ENCODE results near the gene ACADL. TPM values are rescaled to one million over a fixed set of nuclear protein-coding genes. Genes with fewer than 3 reads are reported as not detected.
A peak's percentile ranks its signal among the peaks of the same experiment; 100 is the strongest.

ACADL gene
- total and polyA plus RNA-seq, 2 of the 13 experiments (the other 11 are each of a cell fraction or from before 2014, with no cell fraction given): not detected

DNA sequence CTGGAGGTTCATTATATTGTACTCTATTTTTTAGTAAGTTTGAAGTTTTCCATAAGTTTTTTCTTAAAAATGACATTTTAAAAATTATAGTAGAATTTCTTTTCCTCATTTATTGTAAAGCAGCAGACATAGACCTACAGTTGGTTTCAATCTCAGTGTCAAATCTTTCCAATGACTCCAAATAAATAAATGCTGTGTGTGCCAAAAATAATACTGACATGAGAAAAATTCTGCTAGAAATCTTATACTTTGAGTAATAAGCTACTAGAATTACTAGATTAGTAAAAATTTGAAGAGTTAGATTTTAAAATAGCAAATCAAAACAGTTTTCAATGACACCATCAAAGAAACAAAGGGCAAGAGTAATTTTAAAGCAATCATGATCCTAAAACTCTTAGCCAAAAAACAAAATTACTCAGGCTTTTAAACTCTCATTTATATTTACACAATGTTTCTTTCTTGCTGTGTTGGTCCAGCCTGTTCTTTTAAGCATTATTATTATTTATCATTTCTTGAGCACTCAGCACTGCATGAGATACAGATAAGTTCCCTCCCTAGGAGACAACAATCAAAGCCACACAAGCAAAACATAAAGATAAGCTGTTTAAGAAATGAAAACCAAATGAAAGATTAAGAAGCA is 45.8 kb downstream of the ACADL start:
- H3K27ac ChIP-seq (ENCODE audit: extremely low read length, insufficient read depth, low read length): no peak overlapping the region
- intact Hi-C loops (cut with micrococcal nuclease; ENCODE audit: unreplicated experiment): no loop called here
- BruUV-seq (replicated peaks): no TSS peak
- H2AFZ ChIP-seq (ENCODE audit: low read length): no peak overlapping the region
- H3K9ac ChIP-seq (ENCODE audit: insufficient read depth, low read depth, low read length): no peak overlapping the region
- TF ChIP-seq MAFK (conservative IDR thresholded peaks at IDR 0.05 in 1 of 2, IDR thresholded peaks at IDR 0.05 in 1 of 2; ENCODE audit: low read length in 2 of 2) (peak; percentile 44 to 53), MAFF (IDR thresholded peaks at IDR 0.05; ENCODE audit: low read depth, low read length) (peak; percentile 38; the same call in 1 of the 2 replicates)
- TF ChIP-seq, protein P1, sequence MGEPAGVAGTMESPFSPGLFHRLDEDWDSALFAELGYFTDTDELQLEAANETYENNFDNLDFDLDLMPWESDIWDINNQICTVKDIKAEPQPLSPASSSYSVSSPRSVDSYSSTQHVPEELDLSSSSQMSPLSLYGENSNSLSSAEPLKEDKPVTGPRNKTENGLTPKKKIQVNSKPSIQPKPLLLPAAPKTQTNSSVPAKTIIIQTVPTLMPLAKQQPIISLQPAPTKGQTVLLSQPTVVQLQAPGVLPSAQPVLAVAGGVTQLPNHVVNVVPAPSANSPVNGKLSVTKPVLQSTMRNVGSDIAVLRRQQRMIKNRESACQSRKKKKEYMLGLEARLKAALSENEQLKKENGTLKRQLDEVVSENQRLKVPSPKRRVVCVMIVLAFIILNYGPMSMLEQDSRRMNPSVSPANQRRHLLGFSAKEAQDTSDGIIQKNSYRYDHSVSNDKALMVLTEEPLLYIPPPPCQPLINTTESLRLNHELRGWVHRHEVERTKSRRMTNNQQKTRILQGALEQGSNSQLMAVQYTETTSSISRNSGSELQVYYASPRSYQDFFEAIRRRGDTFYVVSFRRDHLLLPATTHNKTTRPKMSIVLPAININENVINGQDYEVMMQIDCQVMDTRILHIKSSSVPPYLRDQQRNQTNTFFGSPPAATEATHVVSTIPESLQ (CRISPR knock-in tag; conservative IDR thresholded peaks at IDR 0.05): no peak
- DNase-seq (ENCODE audit: low spot score) (no peak), ATAC-seq (no peak), FAIRE-seq (no peak)
- no peaks in the 10 kb centered on the region; a peak in 1 of 5 replicates for H3K27me3 ChIP-seq (ENCODE audit: control insufficient read depth in 1 of 2, insufficient read depth in 2 of 2, low read length in 2 of 2)
- H3K79me2 ChIP-seq (ENCODE audit: insufficient read depth, low read length): no peaks in the 10 kb centered on the region
- CTCF ChIA-PET (ENCODE audit: low intra/inter-chr PET ratio, low total read pairs): no interaction called here
- no peaks in the 10 kb centered on the region for H4K20me1 ChIP-seq (ENCODE audit: insufficient read depth, low read length)
- H3K4me3 ChIP-seq (replicated peaks in 1 of 3; ENCODE audit: insufficient read depth in 1 of 3, low read depth in 2 of 3, low read length in 3 of 3): no peak overlapping the region
- in situ Hi-C loops (cut with HindIII; ENCODE audit: extremely low pct_ligation_motif_present, low pct_unique_long_range_greater_than_20kb): loop anchor here (25.0 kb wide), 1 partner anchor 1792 kb away; no protein-coding TSS in a partner anchor
- POLR2A ChIA-PET: no interaction called here
- 0 out of 2 replicates have a peak, but pooled peaks cover 6% of the 10 kb centered on the region for H3K9me3 ChIP-seq (ENCODE audit: low read length)
- H3K4me2 ChIP-seq (ENCODE audit: low read depth, low read length): no peak overlapping the region
- no peaks in the 10 kb centered on the region for H3K36me3 ChIP-seq (replicated peaks in 1 of 2; ENCODE audit: control insufficient read depth in 1 of 2, insufficient read depth in 2 of 2, low read length in 2 of 2)
- H3K4me1 ChIP-seq (ENCODE audit: insufficient read depth, low read length): peaks cover 16% of the 10 kb centered on the region

- H3K4me2 ChIP-seq (ENCODE audit: low read depth, low read length): no peak overlapping the region
- ATAC-seq: no peak
- no peak overlapping the region for H3K27ac ChIP-seq (ENCODE audit: extremely low read length, insufficient read depth, low read length)
- ChIA-PET POLR2A (no interaction called here), CTCF (ENCODE audit: low intra/inter-chr PET ratio, low total read pairs) (no interaction called here)
- in situ Hi-C loops (cut with HindIII; ENCODE audit: extremely low pct_ligation_motif_present, low pct_unique_long_range_greater_than_20kb): loop anchor here (25.0 kb wide), 1 partner anchor 1790 kb away; no protein-coding TSS in a partner anchor
- H2AFZ ChIP-seq (ENCODE audit: low read length): no peak overlapping the region
- intact Hi-C loops (cut with micrococcal nuclease; ENCODE audit: unreplicated experiment): no loop called here
- FAIRE-seq: no peak
- 14% methylated on average over 1 of the region's 1 CpG for WGBS (ENCODE audit: low lambda C conversion rate)
- H3K4me1 ChIP-seq (ENCODE audit: insufficient read depth, low read length): peaks cover 16% of the 10 kb centered on the region
- H3K9ac ChIP-seq (ENCODE audit: insufficient read depth, low read depth, low read length): no peak overlapping the region
- H3K27me3 ChIP-seq (ENCODE audit: control insufficient read depth in 1 of 2, insufficient read depth in 2 of 2, low read length in 2 of 2): no peaks in the 10 kb centered on the region; a peak in 1 of 5 replicates
- no peaks in the 10 kb centered on the region for H3K9me3 ChIP-seq (ENCODE audit: low read length)
- H3K4me3 ChIP-seq (replicated peaks in 1 of 3; ENCODE audit: insufficient read depth in 1 of 3, low read depth in 2 of 3, low read length in 3 of 3): no peak overlapping the region
- H3K79me2 ChIP-seq (ENCODE audit: insufficient read depth, low read length): no peaks in the 10 kb centered on the region
- no TSS peak for BruUV-seq (replicated peaks)
- H3K36me3 ChIP-seq (replicated peaks in 1 of 2; ENCODE audit: control insufficient read depth in 1 of 2, insufficient read depth in 2 of 2, low read length in 2 of 2): no peaks in the 10 kb centered on the region
- H4K20me1 ChIP-seq (ENCODE audit: insufficient read depth, low read length): no peaks in the 10 kb centered on the region
- no peak for DNase-seq (ENCODE audit: low spot score)
- no peak for TF ChIP-seq SETDB1 (CRISPR knock-in tag; IDR thresholded peaks at IDR 0.05; ENCODE audit: borderline replicate concordance)
- TF ChIP-seq IKZF1 (IDR thresholded peaks at IDR 0.05): no peak
- no peak for TF ChIP-seq HNRNPK (IDR thresholded peaks at IDR 0.05; ENCODE audit: low read depth, low read length, poor library complexity, severe bottlenecking)
- no peak for TF ChIP-seq NR2F1 (CRISPR knock-in tag; IDR thresholded peaks at IDR 0.05)
- TF ChIP-seq MLXIP (CRISPR knock-in tag; IDR thresholded peaks at IDR 0.05; ENCODE audit: borderline replicate concordance): no peak
- TF ChIP-seq, protein P2, sequence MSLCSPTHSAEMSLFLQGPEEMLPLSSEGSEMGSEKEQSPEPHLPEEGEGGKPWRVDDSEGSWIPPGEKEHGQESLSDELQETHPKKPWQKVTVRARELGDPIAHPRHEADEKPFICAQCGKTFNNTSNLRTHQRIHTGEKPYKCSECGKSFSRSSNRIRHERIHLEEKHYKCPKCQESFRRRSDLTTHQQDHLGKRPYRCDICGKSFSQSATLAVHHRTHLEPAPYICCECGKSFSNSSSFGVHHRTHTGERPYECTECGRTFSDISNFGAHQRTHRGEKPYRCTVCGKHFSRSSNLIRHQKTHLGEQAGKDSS (CRISPR knock-in tag; IDR thresholded peaks at IDR 0.05; ENCODE audit: borderline replicate concordance, low read depth): no peak
Measured at GRCh38 chr2:210177769-210178168, 47.5 kb downstream of the ACADL start.

Measured in HepG2 (cell line).